Keratinocyte (primary cell): Measurements from ENCODE around the gene PCDHGC3.

Source experiments
- EZH2 ChIP-seq: IDR thresholded peaks from one replicate; pipeline ENCODE4 v1.6.1; 2012; ENCODE audit warnings: inconsistent platforms, mild to moderate bottlenecking, low read length, moderate library complexity
- TF ChIP-seq, protein P1 (sequence below), 3 experiments: IDR thresholded peaks in 1 of 3; conservative IDR thresholded peaks in 1 of 3; optimal IDR thresholded peaks in 1 of 3; 2 replicates in 2 of 3; 3 replicates in 1 of 3; pipeline versions ENCODE3 to v1.5.1; 2011; ENCODE audit warnings: low read length in 3 of 3, mild to moderate bottlenecking in 3 of 3, moderate library complexity in 2 of 3, control low read depth in 1 of 3, inconsistent platforms in 1 of 3; ENCODE audit not compliant: insufficient read depth in 2 of 3; ENCODE audit errors: extremely low read depth in 1 of 3

- TF ChIP-seq, protein P1, sequence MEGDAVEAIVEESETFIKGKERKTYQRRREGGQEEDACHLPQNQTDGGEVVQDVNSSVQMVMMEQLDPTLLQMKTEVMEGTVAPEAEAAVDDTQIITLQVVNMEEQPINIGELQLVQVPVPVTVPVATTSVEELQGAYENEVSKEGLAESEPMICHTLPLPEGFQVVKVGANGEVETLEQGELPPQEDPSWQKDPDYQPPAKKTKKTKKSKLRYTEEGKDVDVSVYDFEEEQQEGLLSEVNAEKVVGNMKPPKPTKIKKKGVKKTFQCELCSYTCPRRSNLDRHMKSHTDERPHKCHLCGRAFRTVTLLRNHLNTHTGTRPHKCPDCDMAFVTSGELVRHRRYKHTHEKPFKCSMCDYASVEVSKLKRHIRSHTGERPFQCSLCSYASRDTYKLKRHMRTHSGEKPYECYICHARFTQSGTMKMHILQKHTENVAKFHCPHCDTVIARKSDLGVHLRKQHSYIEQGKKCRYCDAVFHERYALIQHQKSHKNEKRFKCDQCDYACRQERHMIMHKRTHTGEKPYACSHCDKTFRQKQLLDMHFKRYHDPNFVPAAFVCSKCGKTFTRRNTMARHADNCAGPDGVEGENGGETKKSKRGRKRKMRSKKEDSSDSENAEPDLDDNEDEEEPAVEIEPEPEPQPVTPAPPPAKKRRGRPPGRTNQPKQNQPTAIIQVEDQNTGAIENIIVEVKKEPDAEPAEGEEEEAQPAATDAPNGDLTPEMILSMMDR (optimal IDR thresholded peaks at IDR 0.05 in 1 of 3, IDR thresholded peaks at IDR 0.05 in 1 of 3, conservative IDR thresholded peaks at IDR 0.05 in 1 of 3; ENCODE audit: extremely low read depth in 1 of 3, insufficient read depth in 2 of 3, low read length in 3 of 3), result no peak
- TF ChIP-seq EZH2, result no peak
Observed at GRCh38 chr5:141522301-141522700, 46.5 kb downstream of the PCDHGC3 start.
